ENCODE measurements around the gene BCAS3.

The BCAS3 gene

DNA sequence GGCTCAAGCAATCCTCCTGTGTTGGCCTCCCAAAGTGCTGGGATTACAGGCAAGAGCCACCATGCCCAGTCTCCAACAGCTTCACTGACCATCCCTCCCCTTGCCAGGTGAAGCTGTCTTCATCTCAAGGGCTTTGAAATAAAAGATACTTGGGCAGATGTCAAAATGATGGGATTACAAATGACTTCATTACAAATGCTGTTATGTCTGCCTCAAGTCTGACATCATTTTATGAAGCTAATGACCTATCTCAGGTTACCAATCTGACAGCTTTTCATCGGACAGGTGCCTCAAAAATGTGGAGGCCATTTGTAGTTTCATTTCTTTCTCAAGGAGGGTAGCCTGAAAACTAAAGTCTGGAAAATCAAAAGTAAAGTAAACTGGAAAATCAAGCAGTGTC, 398.3 kb downstream of the BCAS3 start:
- no peak for DNase-seq

DNA sequence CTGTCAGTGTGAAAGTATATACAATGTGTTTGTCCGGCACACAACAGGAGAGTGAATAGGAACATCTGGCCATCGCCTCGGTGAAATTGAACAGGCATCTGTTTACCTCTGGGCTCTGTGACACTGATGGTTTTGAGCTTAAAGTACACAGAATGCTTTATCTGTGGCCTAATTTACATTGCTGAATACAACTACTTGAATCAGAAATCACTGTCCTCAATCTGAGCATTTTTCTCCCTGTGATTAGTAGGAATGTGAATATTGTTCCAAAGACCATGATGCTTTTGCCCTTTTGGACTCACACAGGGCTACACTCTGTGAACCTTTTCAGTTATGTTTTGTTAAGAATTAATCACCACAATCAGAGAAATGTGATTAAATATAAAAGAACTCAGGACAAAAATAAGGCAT, 399.0 kb downstream of the BCAS3 start:
- no peak for DNase-seq

DNA sequence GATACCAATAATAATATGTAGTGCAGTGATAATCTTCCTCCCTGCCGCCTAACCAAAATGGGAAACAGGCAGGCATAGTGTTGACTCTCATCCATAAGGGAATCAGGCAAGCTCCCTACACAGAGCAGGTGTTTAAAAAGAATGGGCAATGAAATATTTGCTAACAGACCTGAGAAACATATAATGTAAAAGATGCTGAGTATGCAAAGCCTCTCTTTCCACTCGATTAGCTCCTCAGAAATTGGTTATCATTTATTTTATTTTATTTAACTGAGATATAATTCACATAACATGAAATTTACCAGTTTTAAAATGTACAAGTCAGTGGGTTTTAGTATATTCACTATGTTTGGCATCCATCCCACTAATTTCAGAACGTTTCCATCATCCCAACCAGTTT, 404.3 kb downstream of the BCAS3 start:
- DNase-seq, result no peak

DNA sequence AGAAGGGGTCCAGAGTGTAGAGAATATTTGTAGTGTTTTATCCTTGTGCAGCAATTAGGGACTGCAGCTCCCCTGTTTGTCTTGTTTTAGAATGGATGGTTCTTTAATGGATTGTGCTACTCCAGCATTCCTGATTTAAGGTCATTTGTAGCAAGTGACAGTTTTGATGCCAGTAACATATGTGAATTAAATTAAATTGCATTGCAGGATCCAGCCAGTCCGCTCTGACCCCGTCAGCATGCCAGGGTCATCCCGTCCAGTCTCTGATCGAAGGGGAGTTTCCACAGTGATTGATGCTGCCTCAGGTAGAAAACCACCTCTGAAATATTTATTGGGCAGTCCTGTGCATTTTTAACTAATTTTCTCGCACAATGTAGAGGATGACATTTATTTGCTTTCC, 406.6 kb downstream of the BCAS3 start:
- DNase-seq, result no peak

DNA sequence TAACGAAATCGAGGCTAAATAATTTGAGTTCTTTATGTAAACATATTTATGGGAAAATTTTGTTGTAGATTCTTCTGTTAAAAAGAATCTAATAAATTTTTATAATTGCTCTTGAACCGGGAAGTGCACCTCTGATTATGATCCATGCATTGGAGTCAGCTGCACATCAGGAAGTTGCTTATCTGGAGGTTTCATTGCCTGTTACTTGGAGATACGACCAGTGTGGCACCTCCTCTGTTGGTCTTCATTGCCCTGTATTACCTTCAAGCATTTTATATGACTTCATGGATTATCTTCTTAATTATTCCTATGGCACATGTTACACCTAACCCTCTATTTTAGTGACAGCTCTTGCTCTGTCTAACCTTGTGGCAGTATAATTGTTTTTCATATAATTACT, 409.4 kb downstream of the BCAS3 start:
- no peak for DNase-seq

DNA sequence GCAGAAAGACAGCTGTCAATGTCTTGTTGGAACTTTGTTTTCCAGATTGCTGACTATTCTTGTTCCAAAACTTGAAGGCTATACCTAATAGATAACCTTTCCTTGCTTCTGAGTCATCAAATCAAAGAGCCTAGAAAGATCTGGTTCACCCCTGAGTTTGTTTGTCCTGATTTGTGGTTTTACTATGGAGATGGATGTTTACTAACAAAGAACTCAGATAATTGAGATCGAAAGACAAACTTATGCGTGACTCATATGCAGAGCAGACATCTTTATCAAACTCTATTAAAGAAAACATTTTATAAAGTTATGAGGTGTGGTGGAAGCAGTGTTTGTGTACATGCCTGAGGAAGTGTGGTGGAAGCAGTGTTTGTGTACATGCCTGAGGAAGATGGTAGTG, 410.9 kb downstream of the BCAS3 start:
- no peak for DNase-seq

DNA sequence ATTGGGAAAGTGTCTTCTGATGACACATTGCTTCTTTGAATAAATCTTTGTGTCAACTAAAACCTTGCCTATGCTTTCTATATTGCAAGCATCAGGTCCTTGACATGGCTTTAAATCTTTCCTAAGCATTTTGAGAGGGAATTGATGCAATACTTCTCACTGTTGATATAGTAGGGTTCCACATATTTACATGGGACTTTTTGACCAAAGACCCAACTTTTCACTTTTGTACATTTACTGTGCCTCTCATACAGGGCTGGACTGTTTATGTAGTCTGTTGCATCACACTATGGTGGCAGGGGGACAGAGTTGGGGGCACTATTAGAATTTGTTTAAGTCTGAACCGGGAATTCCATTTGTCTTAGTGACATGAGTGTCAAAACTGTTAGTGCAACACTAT, 413.4 kb downstream of the BCAS3 start:
- no peak for DNase-seq

GRCh38 chr17:61097781-61098180, 420.1 kb downstream of the BCAS3 start:
- peak; percentile 22 for DNase-seq

DNA sequence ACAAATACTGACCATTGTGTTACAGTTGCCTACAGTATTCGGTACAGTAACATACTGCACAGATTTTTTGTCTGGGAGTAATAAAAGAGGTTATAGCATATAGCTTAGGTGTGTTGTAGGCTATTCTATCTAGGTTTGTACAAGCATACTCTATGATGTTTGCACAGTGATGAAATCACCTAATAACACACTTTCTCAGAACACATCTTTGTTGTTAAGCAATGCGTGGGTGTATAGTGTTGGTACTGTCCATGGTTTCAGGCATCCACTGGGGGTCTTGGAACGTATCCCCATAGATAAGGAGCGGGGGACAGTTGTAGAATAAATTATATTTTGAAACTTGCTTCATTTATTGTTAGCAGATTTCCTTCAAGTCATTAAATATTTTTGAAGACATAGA, 428.7 kb downstream of the BCAS3 start:
- DNase-seq, result no peak

GRCh38 chr17:61116577-61116976, 438.9 kb downstream of the BCAS3 start:
- DNase-seq, result no peak

DNA sequence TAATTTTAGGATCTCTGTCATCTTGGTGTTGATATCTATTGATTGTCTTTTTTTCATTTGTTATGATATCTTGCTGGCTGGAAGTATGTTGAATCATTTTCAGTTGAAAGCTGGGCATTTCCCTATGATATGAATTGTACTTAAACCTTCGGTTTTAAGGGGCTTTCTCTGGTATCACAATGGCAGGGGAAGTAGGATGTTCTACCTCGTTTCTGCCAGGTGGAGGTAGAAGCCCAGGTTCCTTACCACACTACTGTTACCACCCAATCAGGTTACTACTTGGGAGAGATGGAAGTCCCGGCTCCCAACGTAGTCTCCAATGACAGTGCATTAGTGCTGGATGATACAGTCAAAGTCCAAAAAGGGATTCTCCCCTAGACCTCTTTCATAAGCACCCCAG, 440.3 kb downstream of the BCAS3 start:
- no peak for DNase-seq

- DNase-seq, result peak; percentile 64
Measured at GRCh38 chr17:61118871-61119270, 441.2 kb downstream of the BCAS3 start.

- DNase-seq, result peak; percentile 34
Measured at GRCh38 chr17:61122326-61122913, 444.8 kb downstream of the BCAS3 start.

GRCh38 chr17:61124562-61124961, 446.9 kb downstream of the BCAS3 start:
- no peak for DNase-seq

- DNase-seq, result no peak
Measured at GRCh38 chr17:61126473-61127249, 449.0 kb downstream of the BCAS3 start.

- no peak for DNase-seq
Measured at GRCh38 chr17:61127960-61128359, 450.3 kb downstream of the BCAS3 start.

- no peak for DNase-seq
Measured at GRCh38 chr17:61128661-61129115, 451.0 kb downstream of the BCAS3 start.

DNA sequence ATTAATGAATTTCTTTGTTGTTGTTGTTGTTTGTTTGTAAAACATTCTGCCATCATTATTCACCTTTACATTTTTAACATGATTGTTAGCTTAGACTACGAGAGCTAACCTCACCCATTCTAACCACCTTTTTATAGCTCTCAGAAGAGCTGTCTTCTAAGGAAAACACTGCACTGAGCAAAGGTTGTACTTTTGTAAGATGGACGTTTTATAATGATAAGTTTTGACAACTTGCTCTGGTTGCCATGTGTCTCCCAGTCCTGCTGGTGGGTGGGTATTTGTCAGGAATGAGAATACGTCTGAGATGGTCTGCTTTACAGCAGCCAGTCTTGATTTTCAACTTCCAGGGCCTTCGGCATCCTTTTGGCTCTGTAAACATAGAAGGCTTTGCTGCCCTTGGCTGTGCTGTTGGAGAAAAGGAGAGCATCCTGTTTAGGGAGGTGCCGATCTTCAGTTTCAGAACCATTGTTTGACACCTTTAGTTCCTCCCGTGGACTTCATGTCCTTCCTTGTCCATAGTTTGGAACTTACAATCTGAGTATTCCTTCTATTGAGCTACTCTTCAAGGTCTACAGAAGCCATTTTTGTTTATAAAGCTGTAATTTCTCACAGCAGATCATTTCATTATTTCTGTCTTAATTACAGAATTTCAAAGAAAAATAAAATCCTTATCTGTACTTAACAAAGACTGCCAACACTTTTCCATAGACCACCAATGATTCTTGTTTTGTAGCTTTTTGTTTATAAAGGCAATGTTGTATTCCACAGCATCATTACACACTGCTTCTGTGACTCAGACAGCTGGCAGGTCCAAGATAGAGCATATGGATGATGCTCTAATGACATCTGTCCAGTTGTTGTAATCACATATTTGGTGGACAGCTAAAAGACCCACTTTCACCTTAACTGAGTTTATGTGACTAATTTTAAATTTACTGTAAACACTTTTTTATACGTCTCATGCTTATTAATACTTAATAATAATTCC, 451.9 kb downstream of the BCAS3 start:
- no peak for DNase-seq

DNA sequence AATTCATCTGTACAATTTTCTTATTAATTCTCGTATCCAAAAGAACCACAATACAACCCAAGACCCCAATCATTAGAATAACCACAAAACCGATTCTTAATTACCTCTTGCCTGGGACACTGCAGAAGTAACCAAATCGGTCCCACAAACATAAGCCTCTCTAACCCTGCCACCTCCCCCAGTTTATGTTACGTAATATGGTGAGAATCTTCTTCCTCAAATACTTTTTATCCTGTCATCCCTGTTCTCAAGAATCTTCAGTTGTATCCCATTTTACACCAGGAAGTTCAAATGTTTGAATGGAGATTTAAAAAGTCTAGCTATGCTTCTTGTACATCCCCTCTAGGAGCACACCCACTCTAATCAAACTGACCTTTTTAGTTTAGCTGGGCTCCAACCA, 452.7 kb downstream of the BCAS3 start:
- DNase-seq, result no peak

DNA sequence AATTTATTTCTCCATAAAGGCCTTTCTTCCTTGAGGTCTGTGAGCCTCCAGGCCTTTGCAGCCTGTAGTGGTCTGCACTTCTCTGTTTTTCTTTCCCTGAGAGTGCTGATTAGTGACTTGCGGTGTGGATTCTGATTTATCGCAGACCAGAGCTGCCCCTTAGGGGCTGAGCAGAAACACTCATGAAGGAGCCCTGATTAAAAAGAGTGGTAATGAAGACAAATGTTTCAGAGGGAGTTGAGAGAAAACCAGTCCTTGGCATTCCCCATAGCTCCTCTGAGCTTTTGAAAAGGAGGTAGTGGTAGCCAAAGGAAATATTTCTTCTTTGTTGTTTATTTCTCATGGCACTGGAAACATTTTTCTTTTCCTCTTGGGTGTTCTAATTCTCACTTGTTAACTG, 453.9 kb downstream of the BCAS3 start:
- no peak for DNase-seq

DNA sequence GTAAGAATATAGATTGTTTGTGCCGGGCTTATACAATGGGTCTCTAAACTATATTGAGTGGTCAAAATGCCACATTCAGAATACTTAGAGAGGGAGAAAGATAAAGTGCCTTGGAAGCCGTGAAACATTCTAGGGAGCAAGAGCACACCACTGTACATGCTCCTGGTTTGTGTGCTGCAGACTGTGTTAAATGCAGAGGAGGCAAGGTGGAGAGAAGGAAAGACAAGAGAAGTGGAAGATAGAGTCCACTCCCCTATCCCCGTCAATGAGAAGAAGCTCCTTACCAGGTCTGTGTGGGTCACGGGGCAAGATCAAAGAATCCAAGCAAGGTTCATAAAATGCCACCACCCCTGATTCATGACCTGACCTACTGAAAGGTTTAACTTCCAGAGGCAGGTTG, 454.9 kb downstream of the BCAS3 start:
- no peak for DNase-seq

- no peak for DNase-seq
Measured at GRCh38 chr17:61133853-61134252, 456.2 kb downstream of the BCAS3 start.

DNA sequence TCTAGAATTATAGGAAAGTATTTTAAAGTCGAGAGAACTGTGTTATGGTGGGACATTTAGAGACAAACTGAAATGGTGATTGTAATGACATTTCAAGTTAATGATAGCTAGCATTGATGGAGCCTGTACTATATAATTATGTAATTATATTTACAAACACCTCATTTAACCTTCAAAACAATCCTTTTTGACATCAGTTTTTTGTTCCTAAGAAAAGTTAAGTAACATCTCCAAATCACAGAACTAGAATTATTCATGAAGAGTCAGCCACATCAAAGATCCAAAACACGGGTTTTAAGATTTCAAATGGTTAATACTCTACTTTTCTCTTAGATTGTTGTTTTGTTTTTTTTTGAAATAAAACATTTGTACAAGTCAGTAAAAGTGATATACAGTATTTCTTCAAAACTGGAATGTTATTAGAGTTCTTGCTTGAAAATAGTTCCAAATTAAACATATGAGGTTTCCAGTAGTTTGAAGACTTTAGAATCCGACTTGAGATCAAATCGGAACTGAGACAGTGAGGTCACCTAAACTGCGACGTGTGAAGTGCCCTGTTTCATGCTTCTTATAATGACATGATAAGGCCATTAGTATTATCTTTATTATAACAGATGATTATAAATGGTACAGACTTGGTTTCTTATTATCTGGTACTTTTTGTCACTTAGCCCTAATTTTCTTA, 457.0 kb downstream of the BCAS3 start:
- DNase-seq, result no peak

All from retina (tissue), 1 donor.